Stimulated activated memory B cell treated with anti-CD40 and anti-IgM and Interleukin-4, amounts not matched to agents 10 μg/mL and 1 μg/mL and 100 μg/mL, for 72 hours (primary cell): ENCODE results near the gene BCL2.

Source experiments
- ATAC-seq: fragments of 150-1000 bp; cut with Tn5 transposase; 2 replicates; pipeline ENCODE4 v1.10.0; 2021
- H3K27ac Mint-ChIP-seq: one replicate; pipeline ENCODE4 v1.8.0; 2022; ENCODE audit warnings: mild to moderate bottlenecking, mixed read lengths
- H3K27me3 Mint-ChIP-seq: one replicate; pipeline ENCODE4 v1.8.0; 2022; ENCODE audit warnings: mixed read lengths
- H3K36me3 Mint-ChIP-seq: one replicate; pipeline ENCODE4 v1.8.0; 2022; ENCODE audit warnings: mixed read lengths
- H3K4me1 Mint-ChIP-seq: one replicate; pipeline ENCODE4 v1.8.0; 2022; ENCODE audit warnings: mixed read lengths
- H3K4me3 Mint-ChIP-seq: one replicate; pipeline ENCODE4 v1.8.0; 2022; ENCODE audit warnings: mild to moderate bottlenecking, moderate library complexity, mixed read lengths
- H3K9me3 Mint-ChIP-seq: one replicate; pipeline ENCODE4 v1.8.0; 2022; ENCODE audit warnings: mixed read lengths

The BCL2 gene

GRCh38 chr18:63149302-63149587 lies 170.3 kb downstream of the BCL2 start:
- peaks cover 40% of the 10 kb centered on the region for H3K36me3 Mint-ChIP-seq
- peak overlapping the region; percentile 94 for H3K27ac Mint-ChIP-seq
- H3K4me1 Mint-ChIP-seq: peaks cover 71% of the 10 kb centered on the region

GRCh38 chr18:63148449-63149301 lies 170.9 kb downstream of the BCL2 start:
- peaks cover 39% of the 10 kb centered on the region for H3K36me3 Mint-ChIP-seq

More at GRCh38 chr18:63149302-63149587, 170.3 kb downstream of the BCL2 start:
- ATAC-seq: no peak
- H3K27me3 Mint-ChIP-seq: no peaks in the 10 kb centered on the region
- H3K4me3 Mint-ChIP-seq: no peak overlapping the region
- no peaks in the 10 kb centered on the region for H3K9me3 Mint-ChIP-seq

GRCh38 chr18:63147973-63148372 lies 171.6 kb downstream of the BCL2 start:
- ATAC-seq: no peak
- Mint-ChIP-seq H3K27me3 (no peaks in the 10 kb centered on the region), H3K27ac (no peak overlapping the region), H3K4me1 (peaks cover 71% of the 10 kb centered on the region), H3K36me3 (peaks cover 42% of the 10 kb centered on the region), H3K4me3 (no peak overlapping the region), H3K9me3 (no peaks in the 10 kb centered on the region)

More at GRCh38 chr18:63148449-63149301, 170.9 kb downstream of the BCL2 start:
- no peak overlapping the region for H3K4me3 Mint-ChIP-seq
- no peak for ATAC-seq
- H3K27ac Mint-ChIP-seq: peak overlapping the region; percentile 94
- H3K27me3 Mint-ChIP-seq: no peaks in the 10 kb centered on the region
- H3K4me1 Mint-ChIP-seq: peaks cover 71% of the 10 kb centered on the region
- H3K9me3 Mint-ChIP-seq: no peaks in the 10 kb centered on the region

GRCh38 chr18:63146828-63147409 lies 172.7 kb downstream of the BCL2 start:
- ATAC-seq: peak; percentile 78
- H3K4me3 Mint-ChIP-seq: no peak overlapping the region
- peaks cover 74% of the 10 kb centered on the region for H3K4me1 Mint-ChIP-seq
- peak overlapping the region; percentile 33 for H3K27ac Mint-ChIP-seq
- peaks cover 46% of the 10 kb centered on the region for H3K36me3 Mint-ChIP-seq
- no peaks in the 10 kb centered on the region for H3K9me3 Mint-ChIP-seq
- H3K27me3 Mint-ChIP-seq: no peaks in the 10 kb centered on the region

GRCh38 chr18:63145851-63146555 lies 173.6 kb downstream of the BCL2 start:
- Mint-ChIP-seq H3K27me3 (no peaks in the 10 kb centered on the region), H3K9me3 (no peaks in the 10 kb centered on the region), H3K36me3 (peaks cover 51% of the 10 kb centered on the region), H3K4me1 (peaks cover 75% of the 10 kb centered on the region), H3K4me3 (no peak overlapping the region), H3K27ac (peak overlapping the region; percentile 53)
- no peak for ATAC-seq

GRCh38 chr18:63145166-63145850 lies 174.3 kb downstream of the BCL2 start:
- Mint-ChIP-seq H3K27ac (peak overlapping the region; percentile 53), H3K9me3 (no peaks in the 10 kb centered on the region), H3K4me3 (no peak overlapping the region), H3K27me3 (no peaks in the 10 kb centered on the region), H3K36me3 (peaks cover 51% of the 10 kb centered on the region), H3K4me1 (peaks cover 75% of the 10 kb centered on the region)
- ATAC-seq: no peak

GRCh38 chr18:63144748-63145147 lies 174.8 kb downstream of the BCL2 start:
- no peaks in the 10 kb centered on the region for H3K9me3 Mint-ChIP-seq
- peaks cover 48% of the 10 kb centered on the region for H3K36me3 Mint-ChIP-seq
- H3K27me3 Mint-ChIP-seq: no peaks in the 10 kb centered on the region
- no peak overlapping the region for H3K4me3 Mint-ChIP-seq
- H3K4me1 Mint-ChIP-seq: peaks cover 74% of the 10 kb centered on the region
- peak overlapping the region; percentile 91 for H3K27ac Mint-ChIP-seq
- ATAC-seq: no peak

GRCh38 chr18:63143330-63143771 lies 176.2 kb downstream of the BCL2 start:
- ATAC-seq: no peak
- Mint-ChIP-seq H3K4me1 (peaks cover 80% of the 10 kb centered on the region), H3K9me3 (no peaks in the 10 kb centered on the region)

GRCh38 chr18:63142594-63143225 lies 176.9 kb downstream of the BCL2 start:
- no peaks in the 10 kb centered on the region for H3K9me3 Mint-ChIP-seq
- H3K27ac Mint-ChIP-seq: peak overlapping the region; percentile 91
- H3K4me3 Mint-ChIP-seq: peak overlapping the region; percentile 8
- H3K27me3 Mint-ChIP-seq: no peaks in the 10 kb centered on the region
- peaks cover 86% of the 10 kb centered on the region for H3K4me1 Mint-ChIP-seq
- H3K36me3 Mint-ChIP-seq: peaks cover 47% of the 10 kb centered on the region
- ATAC-seq: no peak

More at GRCh38 chr18:63143330-63143771, 176.2 kb downstream of the BCL2 start:
- H3K27ac Mint-ChIP-seq: peak overlapping the region; percentile 91
- peaks cover 44% of the 10 kb centered on the region for H3K36me3 Mint-ChIP-seq
- no peaks in the 10 kb centered on the region for H3K27me3 Mint-ChIP-seq
- peak overlapping the region; percentile 2 for H3K4me3 Mint-ChIP-seq

- peaks cover 89% of the 10 kb centered on the region for H3K4me1 Mint-ChIP-seq
- H3K9me3 Mint-ChIP-seq: no peaks in the 10 kb centered on the region
- peaks cover 47% of the 10 kb centered on the region for H3K36me3 Mint-ChIP-seq
- peak overlapping the region; percentile 62 for H3K4me3 Mint-ChIP-seq
- peak overlapping the region; percentile 91 for H3K27ac Mint-ChIP-seq
- H3K27me3 Mint-ChIP-seq: no peaks in the 10 kb centered on the region
- ATAC-seq: peak; percentile 81
Measured at GRCh38 chr18:63141778-63142176, 177.8 kb downstream of the BCL2 start.

- Mint-ChIP-seq H3K4me1 (peaks cover 91% of the 10 kb centered on the region), H3K9me3 (no peaks in the 10 kb centered on the region), H3K27ac (peak overlapping the region; percentile 91), H3K36me3 (peaks cover 48% of the 10 kb centered on the region), H3K27me3 (no peaks in the 10 kb centered on the region), H3K4me3 (peak overlapping the region; percentile 62)
- ATAC-seq: no peak
Measured at GRCh38 chr18:63140997-63141777, 178.4 kb downstream of the BCL2 start.

- peaks cover 50% of the 10 kb centered on the region for H3K36me3 Mint-ChIP-seq
- no peaks in the 10 kb centered on the region for H3K27me3 Mint-ChIP-seq
- H3K4me1 Mint-ChIP-seq: peaks cover 96% of the 10 kb centered on the region
- H3K4me3 Mint-ChIP-seq: no peak overlapping the region
- H3K27ac Mint-ChIP-seq: peak overlapping the region; percentile 91
- ATAC-seq: no peak
- no peaks in the 10 kb centered on the region for H3K9me3 Mint-ChIP-seq
Measured at GRCh38 chr18:63140038-63140450, 179.5 kb downstream of the BCL2 start.

GRCh38 chr18:63138436-63139340 lies 180.9 kb downstream of the BCL2 start:
- Mint-ChIP-seq H3K4me3 (peak overlapping the region; percentile 66), H3K27me3 (no peaks in the 10 kb centered on the region), H3K27ac (peak overlapping the region; percentile 91), H3K9me3 (no peaks in the 10 kb centered on the region), H3K4me1 (peaks cover 91% of the 10 kb centered on the region), H3K36me3 (peaks cover 46% of the 10 kb centered on the region)
- ATAC-seq: peak; percentile 76
